ENCODE measurements around the gene IL32.
"Not testable (repeated sequence)": the region's sequence is repeated elsewhere in the genome, so short reads cannot be mapped to it uniquely, and the experiment has no call there.

IL32 gene

DNA sequence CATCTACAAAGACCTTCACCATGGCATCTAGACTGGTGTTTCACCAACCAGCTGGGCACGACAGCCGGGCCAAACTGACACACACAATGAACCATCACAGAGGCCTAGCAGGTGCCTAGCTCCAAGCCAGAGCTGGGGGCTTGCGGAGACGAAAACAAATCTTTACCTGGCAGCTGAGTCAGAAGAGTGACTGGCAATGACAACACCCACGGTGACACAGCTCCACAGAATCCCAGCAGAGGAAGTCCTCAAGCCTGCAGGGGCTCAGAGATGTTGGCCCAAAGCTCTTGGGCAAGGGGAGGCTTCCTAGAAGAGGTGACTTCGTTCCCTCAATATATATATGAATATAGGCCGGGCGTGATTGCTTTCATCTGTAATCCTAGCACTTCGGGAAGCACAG lies 13.9 kb upstream of the IL32 start:
- no peak for DNase-seq (ENCODE audit: low read depth in 2 of 2)

DNA sequence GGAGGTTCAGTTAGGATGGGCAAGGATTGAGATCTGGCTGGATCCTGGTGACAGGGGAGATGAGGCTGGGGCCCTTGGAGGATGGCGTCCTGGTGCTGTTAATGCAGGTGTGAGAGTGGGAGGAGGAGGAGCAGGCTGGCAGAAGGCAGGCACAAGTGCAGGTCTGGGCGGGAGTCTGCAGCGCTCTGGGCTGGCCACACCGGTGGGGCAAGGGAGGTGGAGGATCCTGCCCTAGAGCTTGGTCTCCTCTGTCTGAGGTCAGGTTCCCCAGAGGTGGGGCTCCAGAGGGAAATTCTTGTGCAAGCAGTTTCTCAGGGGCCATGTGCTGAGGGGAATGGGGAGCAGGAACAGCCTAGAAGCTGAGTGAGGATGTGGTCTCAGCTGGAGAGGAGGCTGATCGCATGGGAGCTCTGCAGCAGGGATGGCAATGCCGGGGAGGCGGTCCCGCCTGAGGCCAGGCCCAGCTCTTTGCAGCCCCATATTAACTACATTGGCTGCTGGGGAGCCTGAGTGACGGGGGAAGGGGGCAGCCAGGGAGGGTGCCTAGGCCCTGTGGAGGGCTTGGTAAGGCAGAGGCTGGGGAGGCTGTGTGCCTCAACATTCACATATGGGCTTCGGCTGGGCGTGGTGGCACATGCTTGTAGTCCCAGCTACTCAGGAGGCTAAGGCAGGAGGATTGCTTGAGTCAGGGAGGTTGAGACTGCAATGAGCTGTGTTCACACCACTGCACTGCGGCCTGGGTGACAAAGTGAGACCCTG lies 12.7 kb upstream of the IL32 start:
- not testable (repeated sequence) for DNase-seq (ENCODE audit: low read depth in 2 of 2)

DNA sequence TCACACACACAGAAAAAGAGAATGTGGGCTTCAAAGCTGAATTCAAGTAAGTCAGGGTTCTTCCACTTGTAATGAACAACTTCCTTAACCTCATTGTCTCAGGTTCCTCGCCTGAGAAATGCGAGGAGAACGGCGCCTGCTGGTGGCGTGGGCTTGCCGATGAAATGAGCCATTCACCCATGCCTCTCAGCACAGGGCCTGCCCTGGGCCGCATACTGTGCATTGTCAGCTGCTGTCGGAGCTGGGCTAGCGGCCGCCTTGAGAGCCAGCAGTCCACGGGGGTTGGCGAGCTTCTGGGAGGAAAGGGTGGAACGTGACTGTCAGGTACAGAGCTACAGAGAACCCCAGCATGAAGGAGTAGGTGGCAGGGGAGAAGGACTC lies 12.1 kb upstream of the IL32 start:
- DNase-seq (ENCODE audit: low read depth in 2 of 2) = not testable (repeated sequence)

DNA sequence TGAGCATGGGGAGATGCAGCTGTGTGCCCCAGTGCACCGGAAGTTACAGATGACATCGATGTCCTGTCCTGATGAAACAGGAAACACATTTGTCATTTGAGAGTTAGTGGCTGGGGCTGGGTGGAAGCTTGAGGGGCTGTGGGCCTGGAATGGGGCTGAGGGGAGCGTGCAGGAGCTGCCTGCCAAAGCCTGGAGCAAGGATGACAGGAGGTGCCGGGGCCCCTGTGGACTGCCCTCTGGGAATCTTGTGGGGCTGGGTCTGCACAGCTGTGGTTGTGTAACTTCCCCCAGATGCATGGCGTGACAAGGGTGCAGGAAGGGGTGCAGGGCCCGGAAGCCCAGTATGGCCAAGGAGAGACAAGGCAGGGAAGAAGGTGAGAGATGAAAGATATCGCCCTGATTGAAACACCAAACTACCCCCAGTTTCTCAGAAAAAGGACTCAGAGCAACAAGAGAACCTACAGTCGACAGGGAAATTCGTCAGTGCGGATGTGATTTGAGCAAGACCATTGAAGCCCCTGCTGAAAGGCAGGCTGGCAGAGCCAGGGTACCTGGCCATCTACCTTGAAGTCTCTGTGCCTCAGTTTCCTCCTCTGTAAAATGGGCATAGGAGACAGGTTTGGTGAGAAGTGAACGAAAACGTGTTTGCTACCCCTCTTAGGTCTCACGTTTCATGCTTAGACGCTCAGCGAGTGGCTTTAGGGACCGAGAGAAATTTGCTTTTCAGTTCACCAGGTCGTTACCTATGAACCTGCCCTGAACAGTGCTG lies 10.3 kb upstream of the IL32 start:
- no peak for DNase-seq (ENCODE audit: low read depth in 2 of 2)

DNA sequence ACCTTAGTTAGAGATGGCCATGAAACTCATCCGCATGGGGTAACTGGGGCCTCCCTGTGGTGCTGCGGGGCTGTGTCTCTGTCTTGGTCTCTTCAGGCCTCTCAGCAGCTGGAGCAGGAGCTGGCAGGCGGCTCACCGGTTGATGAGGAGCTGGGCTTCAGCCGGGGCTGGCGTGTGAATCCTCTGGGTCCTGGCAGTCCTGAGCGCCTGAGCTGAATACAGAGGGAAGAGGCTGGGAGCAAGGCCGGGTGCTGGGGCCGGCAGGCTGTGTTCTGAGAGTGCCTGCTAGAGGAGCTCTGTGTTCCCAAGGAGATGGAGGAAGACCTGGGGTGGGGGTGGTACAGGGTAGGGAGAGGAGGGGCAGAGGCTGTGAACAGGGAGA lies 9.7 kb upstream of the IL32 start:
- DNase-seq (ENCODE audit: low read depth in 2 of 2) = not testable (repeated sequence)

DNA sequence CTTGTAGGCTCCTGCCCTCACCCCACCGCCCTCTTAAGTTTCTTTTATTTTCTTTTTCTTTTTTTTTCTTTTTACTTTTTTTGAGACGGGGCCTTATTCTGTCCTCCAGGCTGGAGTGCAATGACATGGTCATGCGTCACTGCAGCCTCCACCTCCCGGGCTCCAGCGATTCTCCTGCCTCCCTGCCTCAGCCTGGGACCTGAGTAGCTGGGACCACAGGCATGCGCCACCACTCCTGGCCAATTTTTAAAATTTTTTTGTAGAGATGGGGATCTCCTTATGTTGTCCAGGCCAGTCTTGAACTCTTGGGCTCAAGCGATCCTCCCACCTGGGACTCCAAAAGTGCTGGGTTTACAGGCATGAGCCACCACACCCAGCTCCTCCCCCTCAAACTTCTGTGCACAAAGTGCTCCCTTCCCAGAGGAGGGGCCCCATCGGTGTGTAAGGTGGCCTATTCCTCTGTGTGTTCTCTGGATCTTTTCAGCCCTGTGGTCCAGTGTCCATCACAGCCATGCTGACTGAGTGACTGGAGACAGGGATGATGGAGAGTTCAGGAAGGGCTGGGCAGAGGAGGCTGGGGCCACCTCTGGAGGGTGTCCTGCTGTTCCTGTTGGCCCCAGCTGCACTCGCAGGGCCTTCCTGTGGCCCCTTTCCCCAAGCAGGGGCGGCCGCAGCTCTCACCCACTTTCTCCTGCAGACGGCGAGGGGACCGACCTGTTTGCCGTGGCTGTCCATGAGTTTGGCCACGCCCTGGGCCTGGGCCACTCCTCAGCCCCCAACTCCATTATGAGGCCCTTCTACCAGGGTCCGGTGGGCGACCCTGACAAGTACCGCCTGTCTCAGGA lies 8.9 kb upstream of the IL32 start:
- DNase-seq (ENCODE audit: low read depth in 2 of 2) = no peak

DNA sequence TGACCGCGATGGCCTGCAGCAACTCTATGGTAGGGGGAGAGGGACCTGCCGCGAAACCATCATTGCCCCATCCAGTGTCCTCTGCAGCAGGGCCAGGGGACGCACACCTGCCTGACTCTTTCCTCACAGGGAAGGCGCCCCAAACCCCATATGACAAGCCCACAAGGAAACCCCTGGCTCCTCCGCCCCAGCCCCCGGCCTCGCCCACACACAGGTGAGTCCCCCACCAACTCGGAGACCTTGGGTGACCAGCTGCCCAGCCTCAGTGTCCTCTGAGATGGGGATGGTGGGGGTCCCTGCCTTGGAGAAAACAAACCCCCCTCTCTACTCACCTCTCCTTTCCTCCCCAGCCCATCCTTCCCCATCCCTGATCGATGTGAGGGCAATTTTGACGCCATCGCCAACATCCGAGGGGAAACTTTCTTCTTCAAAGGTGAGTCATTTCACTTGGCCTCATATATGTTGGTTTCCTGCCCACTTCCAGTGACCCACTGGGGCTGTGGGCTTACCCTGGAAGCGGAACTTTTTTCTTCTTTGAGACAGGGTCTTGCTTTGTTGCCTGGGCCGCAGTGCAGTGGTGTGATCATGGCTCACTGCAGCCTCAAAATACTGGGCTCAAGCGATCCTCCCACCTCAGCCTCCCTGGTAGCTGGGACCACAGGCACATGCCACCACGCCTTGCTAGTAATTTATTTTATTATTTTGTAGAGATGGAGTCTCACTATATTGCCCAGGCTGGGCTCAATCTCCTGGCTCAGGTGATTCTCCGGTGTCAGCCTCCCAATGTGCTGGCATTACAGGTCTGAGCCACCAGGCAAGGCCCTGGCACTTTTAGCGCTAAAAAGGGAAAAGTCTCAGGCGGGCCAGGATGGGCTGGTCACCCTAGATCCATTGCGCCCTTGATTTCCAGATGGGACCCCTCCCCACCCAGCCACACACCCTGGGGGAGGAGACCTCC lies 8.0 kb upstream of the IL32 start:
- no peak for DNase-seq (ENCODE audit: low read depth in 2 of 2)

DNA sequence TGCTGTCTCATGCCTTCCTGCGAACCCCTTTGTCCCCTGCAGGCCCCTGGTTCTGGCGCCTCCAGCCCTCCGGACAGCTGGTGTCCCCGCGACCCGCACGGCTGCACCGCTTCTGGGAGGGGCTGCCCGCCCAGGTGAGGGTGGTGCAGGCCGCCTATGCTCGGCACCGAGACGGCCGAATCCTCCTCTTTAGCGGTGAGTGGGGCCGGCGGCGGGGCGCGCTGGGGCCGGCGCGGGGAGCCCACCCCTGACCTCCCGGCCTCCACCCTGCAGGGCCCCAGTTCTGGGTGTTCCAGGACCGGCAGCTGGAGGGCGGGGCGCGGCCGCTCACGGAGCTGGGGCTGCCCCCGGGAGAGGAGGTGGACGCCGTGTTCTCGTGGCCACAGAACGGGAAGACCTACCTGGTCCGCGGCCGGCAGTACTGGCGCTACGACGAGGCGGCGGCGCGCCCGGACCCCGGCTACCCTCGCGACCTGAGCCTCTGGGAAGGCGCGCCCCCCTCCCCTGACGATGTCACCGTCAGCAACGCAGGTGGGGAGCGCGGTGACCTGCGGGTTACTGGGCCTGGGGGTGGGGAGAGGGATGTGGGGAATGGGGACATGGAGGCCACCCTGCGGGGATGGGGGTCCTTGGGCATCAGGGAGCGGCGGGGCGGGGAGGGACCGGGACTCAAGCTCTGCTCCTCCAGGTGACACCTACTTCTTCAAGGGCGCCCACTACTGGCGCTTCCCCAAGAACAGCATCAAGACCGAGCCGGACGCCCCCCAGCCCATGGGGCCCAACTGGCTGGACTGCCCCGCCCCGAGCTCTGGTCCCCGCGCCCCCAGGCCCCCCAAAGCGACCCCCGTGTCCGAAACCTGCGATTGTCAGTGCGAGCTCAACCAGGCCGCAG lies 7.1 kb upstream of the IL32 start:
- peak in 1 of 2 donors; percentile 43 for DNase-seq (ENCODE audit: low read depth in 2 of 2)

DNA sequence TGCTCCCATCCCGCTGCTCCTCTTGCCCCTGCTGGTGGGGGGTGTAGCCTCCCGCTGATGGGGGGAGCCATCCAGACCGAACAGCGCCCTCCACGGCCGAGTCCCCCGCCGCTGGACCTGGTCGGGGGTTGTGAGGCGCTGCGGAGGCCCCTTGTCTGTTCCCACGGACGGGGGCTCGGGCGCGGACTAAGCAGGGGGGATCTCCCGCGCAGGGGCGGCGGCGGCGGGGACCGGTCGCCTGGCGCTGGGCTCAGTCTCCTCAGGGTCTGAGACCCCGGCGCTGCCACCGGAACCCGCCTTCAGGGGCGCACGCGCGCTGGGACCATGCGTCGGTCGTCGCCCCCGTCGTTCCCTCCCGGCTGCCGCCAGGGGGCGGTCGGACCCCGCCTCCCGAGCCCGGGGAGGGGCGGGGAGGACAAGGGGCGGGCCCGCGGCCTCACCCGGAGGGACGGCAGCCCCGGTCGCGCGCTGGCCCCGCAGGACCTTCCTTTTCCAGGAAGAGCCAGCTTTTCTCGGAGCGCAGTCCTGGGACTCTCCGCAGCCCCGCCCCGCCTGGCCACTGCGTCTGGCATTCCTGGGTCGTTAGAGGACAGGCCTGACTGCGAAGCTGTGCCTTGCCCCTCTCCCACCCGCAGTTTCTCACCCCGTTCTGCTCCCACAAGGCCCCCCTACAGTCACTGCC lies 6.3 kb upstream of the IL32 start:
- DNase-seq (ENCODE audit: low read depth in 2 of 2) = peak; percentile 71 to 88

DNA sequence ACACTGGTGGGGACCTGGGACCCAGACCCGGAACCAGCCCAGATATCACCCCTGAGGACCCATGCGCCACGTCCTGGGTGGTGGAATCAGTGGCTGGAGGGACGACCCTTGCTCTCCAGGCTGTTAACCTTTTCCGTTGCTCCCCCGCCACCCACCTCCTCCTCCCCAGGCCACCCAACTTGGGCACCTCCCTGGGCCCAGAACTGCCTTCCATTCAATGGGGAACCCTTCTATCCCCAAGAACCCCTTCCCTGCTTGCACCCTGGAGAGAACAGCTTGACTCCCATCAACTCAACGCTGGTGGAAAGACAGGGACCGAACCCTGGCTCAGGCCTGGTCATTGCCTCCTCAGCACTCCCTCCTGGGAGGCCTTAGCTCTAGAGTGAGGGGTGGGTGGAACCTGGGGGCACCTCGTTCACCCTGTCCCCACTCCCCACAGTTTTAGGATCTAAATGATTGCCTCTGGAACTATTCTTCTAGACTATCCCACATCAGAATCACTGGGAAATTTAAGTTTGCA lies 5.7 kb upstream of the IL32 start:
- DNase-seq (ENCODE audit: low read depth in 2 of 2) = no peak

DNA sequence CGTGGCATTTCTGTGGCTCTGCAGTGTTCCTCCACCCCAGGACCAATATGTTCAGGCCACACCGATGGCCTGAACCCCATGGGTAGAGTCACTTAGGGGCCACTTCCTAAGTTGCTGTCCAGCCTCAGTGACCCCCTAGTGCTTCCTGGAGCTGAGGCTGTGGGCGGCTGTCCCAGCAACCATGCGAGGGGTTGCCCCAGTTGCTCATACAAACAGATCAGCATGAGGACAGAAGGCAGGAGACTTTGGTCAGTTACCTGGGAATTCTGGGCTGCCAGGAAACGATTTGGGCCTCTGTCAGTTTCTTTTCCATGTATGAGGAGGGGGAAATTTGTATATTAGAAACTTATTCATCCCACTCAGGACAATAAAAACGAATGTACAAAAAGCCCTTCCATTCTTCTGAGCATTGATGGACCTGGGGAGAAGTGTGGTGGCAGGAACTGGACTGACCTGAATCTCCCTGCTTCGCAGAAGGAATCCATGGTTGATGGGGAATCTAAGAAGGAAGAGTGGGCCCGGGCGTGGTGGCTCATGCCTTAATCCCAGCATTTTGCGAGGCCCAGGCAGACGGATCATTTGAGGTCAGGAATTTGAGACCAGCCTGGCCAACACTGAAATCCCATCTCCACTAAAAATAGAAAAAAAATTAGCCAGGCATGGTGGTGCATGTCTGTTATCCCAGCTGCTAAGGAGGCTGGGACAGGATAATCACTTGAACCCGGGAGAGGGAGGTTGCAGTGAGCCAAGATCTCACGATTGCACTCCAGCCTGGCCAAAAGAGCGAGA lies 4.9 kb upstream of the IL32 start:
- DNase-seq (ENCODE audit: low read depth in 2 of 2) = no peak

DNA sequence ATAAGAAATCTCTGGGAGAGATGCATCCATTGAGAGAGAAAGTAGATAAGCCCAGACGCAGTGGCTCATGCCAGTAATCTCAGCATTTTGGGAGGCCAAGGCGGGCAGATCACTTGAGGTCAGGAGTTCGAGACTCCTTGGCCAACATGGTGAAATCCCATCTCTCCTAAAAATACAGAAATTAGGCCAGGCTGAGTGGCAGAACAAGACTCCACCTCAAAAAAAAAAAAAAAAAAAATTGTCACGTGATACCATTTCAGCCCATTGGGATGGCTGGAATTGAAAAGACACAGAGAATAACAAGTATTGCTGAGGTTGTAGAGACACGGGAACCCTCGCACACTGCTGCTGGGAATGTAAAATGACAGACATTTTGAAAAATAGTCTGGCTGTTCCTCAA lies 2.9 kb upstream of the IL32 start:
- DNase-seq (ENCODE audit: low read depth in 2 of 2) = no peak

DNA sequence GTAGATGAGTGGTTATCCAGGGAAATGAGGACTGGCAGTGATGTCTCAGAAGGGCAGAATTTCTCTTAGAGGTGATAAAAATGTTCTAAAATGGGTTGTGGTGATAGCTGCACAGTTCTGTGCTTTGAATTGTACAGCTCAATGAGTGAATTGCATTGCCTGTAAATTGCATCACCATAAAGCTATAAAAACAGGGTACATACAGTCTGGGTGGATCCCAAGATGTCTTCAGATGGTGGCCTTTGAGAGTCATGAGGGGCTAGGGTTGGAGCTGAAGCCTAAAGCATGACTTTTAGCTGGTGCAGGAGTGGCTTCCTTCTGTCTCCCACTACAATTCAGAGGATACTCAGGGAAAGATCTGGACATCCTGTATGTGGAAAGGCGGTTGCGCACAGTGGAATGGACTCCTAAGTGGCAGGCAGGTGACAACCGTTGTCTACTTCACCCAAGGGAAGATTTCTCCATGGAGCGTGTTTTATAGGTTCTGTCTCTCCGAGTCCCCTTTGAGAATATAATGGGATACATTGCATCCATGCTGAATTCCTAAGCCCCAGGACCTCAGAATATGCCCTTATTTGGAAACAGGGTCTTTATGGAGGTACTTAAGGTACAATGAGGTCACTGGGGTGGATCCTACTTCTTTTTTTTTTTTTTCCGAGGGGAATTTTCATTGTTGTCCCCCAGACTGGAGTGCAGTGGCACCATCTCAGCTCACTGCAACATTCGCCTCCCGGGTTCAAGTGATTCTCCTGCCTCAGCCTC lies 1.6 kb upstream of the IL32 start:
- DNase-seq (ENCODE audit: low read depth in 2 of 2) = no peak

DNA sequence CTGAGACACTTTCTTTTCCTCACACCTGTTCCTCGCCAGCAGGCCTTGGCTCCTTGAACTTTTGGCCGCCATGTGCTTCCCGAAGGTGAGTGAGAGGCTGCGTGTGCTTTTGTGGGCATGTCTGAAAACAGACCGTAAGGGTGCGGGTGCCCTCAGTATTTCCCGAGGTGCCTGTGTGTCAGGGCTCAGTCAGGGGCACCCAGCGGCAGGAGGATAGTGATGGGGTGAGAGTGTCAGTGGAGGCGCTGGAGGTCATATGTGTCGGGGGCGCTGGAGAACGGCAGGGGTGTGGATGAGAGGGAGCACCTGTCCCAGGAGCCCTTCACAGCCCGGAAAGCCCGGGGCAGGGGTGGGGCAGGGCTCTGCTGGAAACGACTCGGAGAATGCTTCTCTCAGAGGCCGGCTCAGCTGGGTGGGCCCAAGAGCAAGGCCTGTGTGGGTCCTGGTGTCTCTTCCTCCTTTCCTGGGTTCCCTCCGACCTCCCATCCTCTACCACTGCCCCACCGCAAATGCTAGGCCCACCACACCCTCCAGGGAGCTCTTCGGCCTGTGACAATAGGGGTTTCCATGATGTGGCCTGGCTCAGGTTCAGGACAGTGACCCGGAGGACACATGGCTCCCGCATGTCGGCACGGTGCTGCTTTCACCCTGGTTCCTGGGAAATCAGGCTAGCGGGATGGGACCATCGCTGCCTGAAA lies 451 bp downstream of the IL32 start:
- DNase-seq (ENCODE audit: low read depth in 2 of 2) = no peak

DNA sequence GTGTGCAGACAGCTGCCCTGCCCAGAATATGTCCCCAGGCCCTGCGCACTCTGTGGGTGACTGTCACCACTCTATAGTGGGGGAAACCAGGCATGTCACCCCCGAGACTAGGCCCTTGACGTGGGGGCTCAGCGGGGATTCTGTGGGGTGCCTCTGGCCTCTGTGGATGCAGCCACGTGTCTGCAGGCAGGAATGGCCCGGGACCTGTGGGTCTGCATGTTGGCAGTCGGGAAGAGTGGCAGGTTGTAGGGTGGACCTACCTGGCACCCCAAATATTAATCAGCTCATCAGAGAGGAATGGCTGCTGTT lies 954 bp downstream of the IL32 start:
- no peak for DNase-seq (ENCODE audit: low read depth in 2 of 2)

DNA sequence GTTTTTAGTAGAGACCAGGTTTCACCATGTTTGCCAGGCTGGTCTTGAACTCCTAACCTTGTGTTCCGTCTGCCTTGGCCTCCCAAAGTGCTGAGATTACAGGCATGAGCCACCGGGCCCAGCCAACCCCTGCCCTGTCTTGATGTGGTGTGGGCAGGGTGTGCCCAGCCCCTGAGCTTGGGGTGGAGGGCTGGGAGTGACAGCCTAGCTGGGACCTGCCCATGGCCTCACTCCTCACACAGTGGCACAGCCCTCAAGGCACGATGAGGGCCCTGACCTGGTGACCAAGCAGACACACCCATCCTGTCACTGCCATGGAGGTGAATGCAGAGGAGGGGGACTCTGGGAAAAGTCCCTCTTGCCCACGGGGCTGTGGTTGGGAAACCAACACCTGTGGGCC lies 3.0 kb downstream of the IL32 start:
- DNase-seq (ENCODE audit: low read depth in 2 of 2) = no peak

DNA sequence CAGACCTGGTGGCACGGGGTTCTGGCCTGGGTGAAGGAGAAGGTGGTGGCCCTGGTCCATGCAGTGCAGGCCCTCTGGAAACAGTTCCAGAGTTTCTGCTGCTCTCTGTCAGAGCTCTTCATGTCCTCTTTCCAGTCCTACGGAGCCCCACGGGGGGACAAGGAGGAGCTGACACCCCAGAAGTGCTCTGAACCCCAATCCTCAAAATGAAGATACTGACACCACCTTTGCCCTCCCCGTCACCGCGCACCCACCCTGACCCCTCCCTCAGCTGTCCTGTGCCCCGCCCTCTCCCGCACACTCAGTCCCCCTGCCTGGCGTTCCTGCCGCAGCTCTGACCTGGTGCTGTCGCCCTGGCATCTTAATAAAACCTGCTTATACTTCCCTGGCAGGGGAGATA lies 3.7 kb downstream of the IL32 start:
- not testable (repeated sequence) for DNase-seq (ENCODE audit: low read depth in 2 of 2)

Measured in stimulated activated CD4-positive, alpha-beta T cell treated with anti-CD3 and anti-CD28 coated beads, Interleukin-15, amount 100 ng/mL, for 48 hours (primary cell).